ENCODE results near the gene ENO1.

GRCh38 chr1:8813016-8813763 is 65.3 kb downstream of the ENO1 start:
- TF ChIP-seq BHLHE40 (IDR thresholded peaks at IDR 0.05; ENCODE audit: borderline replicate concordance), result no peak
- TF ChIP-seq FOXK2 (IDR thresholded peaks at IDR 0.05), result no peak
- TF ChIP-seq ARNT (IDR thresholded peaks at IDR 0.05), result no peak
- no peak for TF ChIP-seq SUZ12 (IDR thresholded peaks at IDR 0.05)
- 0 out of 2 replicates have a peak, but pooled peaks have one; percentile 6 for TF ChIP-seq ZNF384 (IDR thresholded peaks at IDR 0.05)
- no peak for TF ChIP-seq NFRKB (IDR thresholded peaks at IDR 0.05)
- TF ChIP-seq FOXA1 (IDR thresholded peaks at IDR 0.05), result no peak
- TF ChIP-seq LEF1 (IDR thresholded peaks at IDR 0.05; ENCODE audit: borderline replicate concordance), result no peak

All from HEK293T (cell line).